HG03196 (cell line): ENCODE measurements around the gene DCDC1.

Source experiments
- ATAC-seq: cut with Tn5 transposase; IDR thresholded peaks from one replicate; pipeline ENCODE4 v1.9.1; 2021; ENCODE audit not compliant: unreplicated experiment

DCDC1 gene

GRCh38 chr11:31110830-31111229 is 258.7 kb downstream of the DCDC1 start:
- no peak for ATAC-seq

DNA sequence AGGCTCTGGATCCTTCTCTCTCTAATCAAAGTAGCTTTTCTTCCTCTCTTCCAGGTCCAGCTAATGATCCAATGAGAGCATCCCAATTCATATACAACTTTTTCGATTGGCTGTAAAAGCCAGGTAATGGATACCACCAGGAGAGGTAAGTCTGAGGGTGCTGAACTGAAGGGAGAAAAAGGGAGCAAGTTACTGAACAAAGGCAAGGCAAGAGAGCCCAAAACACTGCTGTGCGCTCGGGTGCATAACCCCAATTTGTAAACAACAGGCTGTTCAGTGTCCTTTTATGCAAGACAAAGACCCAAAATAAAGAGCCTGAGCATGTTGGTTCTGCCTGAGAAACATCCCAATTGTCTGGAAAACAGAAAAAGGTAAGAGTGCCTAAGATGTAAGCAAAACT is 260.1 kb downstream of the DCDC1 start:
- ATAC-seq = no peak

DNA sequence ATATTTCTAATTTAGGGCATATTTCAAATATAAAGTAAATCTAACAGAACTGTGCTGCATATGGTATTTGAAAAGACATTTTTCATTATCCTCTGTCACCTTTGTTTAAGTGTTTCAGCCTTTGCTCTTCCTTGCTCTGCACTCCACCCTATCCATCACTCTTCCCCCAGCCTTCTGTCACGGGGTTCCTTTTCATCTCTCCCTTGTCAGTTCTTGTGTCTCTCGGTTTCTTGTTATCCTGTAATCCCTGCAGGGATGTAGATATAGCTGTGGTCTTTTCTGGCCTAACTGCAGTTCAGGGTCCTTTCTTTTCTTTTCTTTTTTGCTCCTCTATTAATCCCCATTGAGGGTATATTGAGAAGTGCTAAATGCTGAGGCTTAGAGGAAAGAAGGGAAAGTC is 261.9 kb downstream of the DCDC1 start:
- no peak for ATAC-seq

- ATAC-seq = no peak
Measured at GRCh38 chr11:31106968-31107576, 262.5 kb downstream of the DCDC1 start.

DNA sequence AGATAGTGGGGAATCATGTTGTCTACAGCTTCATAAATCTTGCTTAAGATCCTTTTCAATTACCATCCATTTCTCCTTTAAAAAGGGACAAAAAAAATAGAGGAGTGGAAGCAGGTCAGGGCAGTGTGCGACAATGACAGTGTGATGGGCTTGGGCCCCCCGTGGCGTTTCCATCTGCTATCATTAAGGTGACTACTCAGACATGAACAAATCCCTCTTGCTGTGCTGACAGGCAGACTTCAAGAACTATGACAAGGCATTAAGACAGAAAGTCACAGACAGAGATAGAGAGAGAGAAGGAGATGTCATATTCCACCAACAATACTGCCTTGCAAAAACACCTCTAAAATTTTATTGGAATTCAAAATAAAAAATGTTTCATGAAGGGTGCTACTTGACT is 263.2 kb downstream of the DCDC1 start:
- no peak for ATAC-seq

DNA sequence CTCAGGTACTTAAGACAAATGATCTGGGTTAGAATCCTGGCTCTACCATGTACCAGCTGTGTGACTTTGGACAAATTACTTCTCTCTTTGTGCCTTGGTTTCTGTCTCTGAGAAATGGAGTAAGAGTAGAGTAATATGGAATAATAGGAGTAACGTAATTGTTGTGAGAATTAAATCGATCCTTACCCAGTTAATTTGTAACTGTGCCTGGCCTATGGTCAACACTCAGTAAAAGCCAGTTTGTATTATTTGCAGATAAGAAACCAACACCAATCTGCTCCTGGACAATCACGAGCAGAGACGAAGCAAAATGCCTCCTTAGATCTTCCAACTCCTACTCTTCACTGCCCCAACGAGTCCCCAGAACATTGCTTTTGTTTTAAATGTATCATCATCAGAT is 266.7 kb downstream of the DCDC1 start:
- no peak for ATAC-seq

- ATAC-seq = no peak
Measured at GRCh38 chr11:31102316-31102715, 267.2 kb downstream of the DCDC1 start.

- ATAC-seq = no peak
Measured at GRCh38 chr11:31096191-31096805, 273.2 kb downstream of the DCDC1 start.

GRCh38 chr11:31092638-31093037 is 276.9 kb downstream of the DCDC1 start:
- no peak for ATAC-seq

- no peak for ATAC-seq
Measured at GRCh38 chr11:31089117-31089516, 280.4 kb downstream of the DCDC1 start.

GRCh38 chr11:31069447-31070205 is 299.9 kb downstream of the DCDC1 start:
- ATAC-seq = no peak

DNA sequence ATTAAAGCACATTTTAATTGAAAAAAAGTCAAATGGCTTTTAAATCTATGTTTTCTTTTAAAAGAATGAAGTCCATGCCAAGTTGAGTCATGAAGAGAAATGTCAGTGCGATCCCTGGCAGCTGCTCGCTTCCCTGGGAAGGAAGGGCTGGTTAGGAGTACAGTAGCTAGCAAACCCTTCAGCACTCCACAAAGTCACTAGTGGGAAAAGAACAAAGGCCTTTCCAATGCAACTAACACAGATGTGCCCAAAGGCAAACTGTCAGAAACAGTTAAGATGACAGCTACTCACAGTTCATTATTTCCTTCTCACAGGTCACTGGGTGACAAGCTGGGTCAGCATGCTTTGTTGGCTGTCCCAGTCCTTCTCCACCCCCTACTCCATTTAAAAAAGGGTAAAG is 308.7 kb downstream of the DCDC1 start:
- ATAC-seq = no peak

DNA sequence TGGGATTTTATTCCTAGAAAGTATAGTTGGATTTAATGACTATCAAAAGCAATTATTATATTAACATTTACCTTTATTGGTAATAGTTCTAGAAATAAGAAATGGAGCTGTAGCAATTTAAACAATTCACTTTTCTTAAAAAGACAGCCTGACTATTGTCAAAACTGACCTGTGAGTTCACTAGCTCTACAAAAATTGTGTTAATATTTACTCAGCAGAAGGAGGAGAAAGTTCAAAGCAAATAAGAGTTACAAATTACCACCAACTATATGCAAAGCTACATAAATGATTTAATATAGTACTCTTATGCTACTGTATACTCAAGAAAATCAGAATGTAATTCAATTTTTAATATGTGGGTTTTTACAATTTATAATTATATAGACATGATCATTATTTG is 310.0 kb downstream of the DCDC1 start:
- ATAC-seq = no peak

DNA sequence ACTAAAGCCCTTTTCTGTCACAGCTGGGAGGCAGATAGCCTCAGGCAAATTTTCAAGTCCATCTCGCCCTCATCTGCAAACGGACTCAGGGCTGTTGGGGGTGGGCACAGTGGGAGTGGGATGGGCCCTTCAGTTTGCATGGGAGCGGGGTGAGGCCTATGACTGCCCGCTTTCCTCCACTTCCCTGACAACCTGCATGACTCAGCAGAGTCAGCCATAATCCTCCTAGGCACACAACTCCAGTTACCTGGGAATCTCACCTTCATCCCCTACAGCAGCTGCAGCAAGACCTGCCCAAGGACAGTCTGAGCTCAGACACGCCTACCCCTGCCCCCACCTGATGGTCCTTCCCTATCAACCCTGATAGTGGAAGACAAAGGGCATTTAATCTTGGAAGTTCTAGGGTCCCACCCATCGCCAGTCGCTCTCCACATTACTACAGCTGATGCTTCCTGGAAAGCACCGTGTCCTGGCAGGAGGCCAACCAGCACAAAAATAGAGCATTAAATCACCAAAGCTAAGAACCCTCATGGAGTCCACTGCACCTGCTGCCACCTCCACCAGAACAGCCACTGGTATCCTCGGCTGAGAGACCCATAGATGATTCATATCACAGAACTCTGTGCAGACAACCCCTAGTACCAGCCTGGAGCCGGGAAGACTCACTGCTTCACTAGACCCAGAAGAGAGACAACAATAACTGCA is 319.3 kb downstream of the DCDC1 start:
- no peak for ATAC-seq

- no peak for ATAC-seq
Measured at GRCh38 chr11:31045335-31045734, 324.2 kb downstream of the DCDC1 start.

DNA sequence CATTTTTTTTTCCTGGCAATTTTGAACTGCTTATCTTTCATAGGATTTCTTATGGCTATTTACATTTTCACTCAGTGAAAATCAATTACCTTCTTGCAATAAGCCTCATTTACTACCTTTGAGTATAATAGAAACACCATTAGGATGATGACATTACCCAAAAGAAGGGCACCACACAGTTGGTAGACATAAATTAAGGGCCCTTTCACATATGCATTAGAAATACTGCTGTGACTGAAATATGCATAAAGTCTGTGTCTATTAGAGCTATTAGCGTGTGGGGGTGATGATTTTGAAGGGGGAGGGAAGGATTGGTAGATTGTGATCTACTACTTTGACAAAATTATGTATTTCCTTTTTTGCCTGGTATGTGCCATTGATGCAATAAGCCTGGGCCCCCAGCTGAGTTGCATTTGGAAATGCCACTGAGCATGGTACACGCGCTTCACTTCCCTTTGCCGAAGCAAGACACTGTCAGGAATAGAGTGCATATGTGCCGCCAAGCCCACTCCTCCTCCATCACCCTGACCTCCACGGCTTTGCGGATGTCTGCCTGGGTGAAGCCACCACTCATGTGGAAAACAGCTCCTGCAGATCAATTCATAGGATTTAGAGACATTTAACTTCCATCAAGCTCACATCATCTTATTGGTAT is 339.3 kb downstream of the DCDC1 start:
- no peak for ATAC-seq

GRCh38 chr11:31026315-31026714 is 343.2 kb downstream of the DCDC1 start:
- no peak for ATAC-seq

DNA sequence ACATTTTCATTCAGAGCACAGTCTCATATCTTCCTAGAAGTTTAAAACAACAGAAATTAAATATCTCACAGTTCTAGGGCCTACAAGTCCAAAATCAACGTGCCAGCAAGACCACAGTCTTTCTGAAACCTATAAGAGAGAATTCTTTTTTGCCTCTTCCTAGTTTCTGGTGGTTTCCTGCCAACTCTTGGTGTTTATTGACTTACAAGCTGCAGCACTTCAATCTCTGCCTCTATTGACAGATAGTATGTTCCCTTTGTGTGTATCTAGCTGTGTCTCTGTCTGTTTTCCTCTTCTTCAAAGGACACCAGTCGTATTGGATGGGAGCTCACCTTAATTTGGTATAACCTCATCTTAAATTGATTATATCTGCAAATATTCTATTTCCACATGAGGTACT is 347.5 kb downstream of the DCDC1 start:
- ATAC-seq = no peak

DNA sequence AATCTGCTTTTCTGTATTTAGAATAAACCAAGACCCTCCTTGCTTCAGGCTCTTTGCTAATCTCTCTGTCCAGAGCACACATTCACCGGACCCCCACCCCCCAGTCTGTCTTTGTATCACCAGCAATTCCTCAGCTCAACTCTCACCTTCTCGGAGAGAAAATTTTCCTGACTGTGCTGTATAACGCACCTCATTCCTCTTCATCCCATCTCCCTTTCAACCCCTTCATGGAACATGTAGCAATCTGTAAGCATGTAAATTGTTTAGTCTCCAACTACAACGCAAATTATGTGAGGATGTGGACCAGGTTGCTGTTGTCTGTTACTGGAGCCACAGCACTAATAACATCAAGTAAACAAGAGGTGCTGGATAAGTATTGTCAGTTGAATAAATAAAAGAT is 349.8 kb downstream of the DCDC1 start:
- ATAC-seq = no peak

- no peak for ATAC-seq
Measured at GRCh38 chr11:31005202-31005601, 364.3 kb downstream of the DCDC1 start.

GRCh38 chr11:31001427-31001826 is 368.1 kb downstream of the DCDC1 start:
- no peak for ATAC-seq
